Measurements from ENCODE around the gene RASA3. TPM values are rescaled to one million over a fixed set of nuclear protein-coding genes. Genes with fewer than 3 reads are reported as not detected.

The RASA3 gene
- total and polyA plus RNA-seq, 2 of the 4 experiments (the other 2 are of a cell fraction), result 21.0 to 31.4 TPM

DNA sequence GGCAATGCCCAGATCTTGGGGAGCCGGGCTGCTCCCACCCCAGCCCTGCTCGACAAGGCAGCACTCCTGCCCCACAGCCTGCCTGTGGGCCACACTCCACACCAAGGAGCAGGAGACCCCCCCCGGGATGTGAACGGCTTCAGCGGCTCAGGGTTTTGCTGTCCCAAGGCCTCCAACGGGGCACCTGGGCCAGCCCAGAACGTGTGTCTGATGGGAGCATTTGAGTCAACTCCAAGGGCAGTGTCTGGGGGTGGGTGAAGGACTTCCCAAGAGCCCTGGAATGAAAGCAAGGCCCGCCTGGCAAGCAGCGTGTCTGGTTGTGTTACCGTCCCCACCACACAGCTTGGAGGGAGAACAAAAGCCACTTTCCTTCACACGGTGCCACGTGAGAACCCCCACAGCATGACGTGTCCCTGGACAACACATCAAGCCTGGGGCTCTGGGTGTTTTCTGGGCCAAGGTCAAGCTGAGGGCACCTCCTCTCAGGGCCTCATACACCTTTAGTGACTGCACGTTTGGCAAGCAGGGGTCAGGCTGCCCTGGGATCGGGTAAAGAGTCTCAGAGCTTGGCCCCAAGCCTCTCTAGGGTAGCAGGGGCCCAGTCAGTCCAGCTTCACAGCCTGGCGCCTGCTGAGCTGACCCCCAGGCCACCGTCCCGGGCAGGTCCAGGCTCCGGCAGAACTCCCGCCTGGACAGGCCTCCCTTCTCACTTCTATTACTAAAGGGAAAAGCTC, 164.5 kb downstream of the RASA3 start:
- CTCF ChIA-PET, result no interaction called here
- Histone ChIP-seq H3K4me1 (ENCODE audit: control insufficient read depth, insufficient read depth, low read length) (peaks cover 2% of the 10 kb centered on the region), H2AK9ac (replicated peaks; ENCODE audit: low read depth, low read length, poor library complexity) (no peak overlapping the region), H3K4ac (ENCODE audit: low read depth, low read length) (no peak overlapping the region), H2BK20ac (ENCODE audit: low read depth, low read length) (no peak overlapping the region), H2AFZ (replicated peaks; ENCODE audit: low read length, poor library complexity) (no peak overlapping the region), H2AK5ac (ENCODE audit: low read depth, low read length) (no peak overlapping the region), H4K91ac (ENCODE audit: insufficient read depth, low read depth, low read length) (no peak overlapping the region), H2BK120ac (ENCODE audit: low read depth, low read length) (no peak overlapping the region), H4K8ac (ENCODE audit: low read depth in 2 of 2, low read length in 2 of 2) (no peak overlapping the region), H2BK15ac (ENCODE audit: low read depth, low read length) (no peak overlapping the region), H4K20me1 (ENCODE audit: insufficient read depth, low read length) (0 out of 2 replicates have a peak, but pooled peaks cover 3% of the 10 kb centered on the region), H3K27me3 (ENCODE audit: control insufficient read depth, insufficient read depth, low read length) (no peaks in the 10 kb centered on the region), H3K56ac (ENCODE audit: extremely low read depth, insufficient read depth, low read length) (no peak overlapping the region), H3K18ac (ENCODE audit: low read depth, low read length) (no peak overlapping the region), H3K14ac (replicated peaks; ENCODE audit: low read depth, low read length) (no peak overlapping the region), H3K9me3 (ENCODE audit: control insufficient read depth, insufficient read depth, low read length) (no peaks in the 10 kb centered on the region), H3K4me2 (ENCODE audit: low read depth, low read length) (no peak overlapping the region), H3K4me3 (ENCODE audit: insufficient read depth, low read depth, low read length) (no peak overlapping the region), H3K79me1 (ENCODE audit: low read depth in 1 of 2, low read length in 2 of 2) (peaks cover 7 to 42% of the 10 kb centered on the region in 2 experiments; a peak in 3 of 4 replicates), H3K9me1 (ENCODE audit: insufficient read depth, low read length) (peaks cover 4% of the 10 kb centered on the region; the same call in 1 of the 2 replicates), H3K27ac (ENCODE audit: insufficient read depth, low read length) (no peak overlapping the region), H4K5ac (ENCODE audit: low read depth, low read length) (no peak overlapping the region), H3K36me3 (ENCODE audit: control insufficient read depth, insufficient read depth, low read length) (peaks cover 34% of the 10 kb centered on the region), H3K23ac (ENCODE audit: low read depth, low read length) (no peak overlapping the region), H3K9ac (ENCODE audit: low read depth, low read length) (no peak overlapping the region), H2BK5ac (ENCODE audit: low read depth, low read length, poor library complexity, severe bottlenecking) (no peak overlapping the region)
- ATAC-seq (ENCODE audit: low read depth), result no peak
- dilution Hi-C loops (cut with HindIII; ENCODE audit: low sequenced_read_pairs, unreplicated experiment), result no loop called here
- no TSS peak for BruUV-seq (replicated peaks)
- TF ChIP-seq CHD1 (IDR thresholded peaks at IDR 0.05; ENCODE audit: low read depth, low read length) (no peak), MXI1 (IDR thresholded peaks at IDR 0.05; ENCODE audit: borderline replicate concordance, low read depth, low read length) (no peak), RAD21 (IDR thresholded peaks at IDR 0.05; ENCODE audit: low read length) (no peak), BHLHE40 (IDR thresholded peaks at IDR 0.05; ENCODE audit: low read depth, low read length) (no peak), POLR2A (IDR thresholded peaks at IDR 0.05; ENCODE audit: low read depth, low read length) (no peak), MAFK (IDR thresholded peaks at IDR 0.05; ENCODE audit: low read depth, low read length) (no peak), SMC3 (IDR thresholded peaks at IDR 0.05; ENCODE audit: low read depth, low read length) (no peak)
- TF ChIP-seq, protein P1, sequence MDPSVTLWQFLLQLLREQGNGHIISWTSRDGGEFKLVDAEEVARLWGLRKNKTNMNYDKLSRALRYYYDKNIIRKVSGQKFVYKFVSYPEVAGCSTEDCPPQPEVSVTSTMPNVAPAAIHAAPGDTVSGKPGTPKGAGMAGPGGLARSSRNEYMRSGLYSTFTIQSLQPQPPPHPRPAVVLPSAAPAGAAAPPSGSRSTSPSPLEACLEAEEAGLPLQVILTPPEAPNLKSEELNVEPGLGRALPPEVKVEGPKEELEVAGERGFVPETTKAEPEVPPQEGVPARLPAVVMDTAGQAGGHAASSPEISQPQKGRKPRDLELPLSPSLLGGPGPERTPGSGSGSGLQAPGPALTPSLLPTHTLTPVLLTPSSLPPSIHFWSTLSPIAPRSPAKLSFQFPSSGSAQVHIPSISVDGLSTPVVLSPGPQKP (IDR thresholded peaks at IDR 0.05; ENCODE audit: borderline replicate concordance, low read depth, low read length), result no peak
- intact Hi-C loops (cut with micrococcal nuclease), result no loop called here
- WGBS, 2 experiments (ENCODE audit: extremely low coverage in 2 of 2, insufficient read length in 1 of 2), result 83% methylated on average over 2 of the region's 20 CpGs; no CpG with 5 or more reads in 1 of the 2 experiments
- no peak for DNase-seq
- in situ Hi-C loops (cut with MboI; ENCODE audit: low sequenced_read_pairs), result no loop called here
- POLR2A ChIA-PET (ENCODE audit: unreplicated experiment), result no interaction called here

Measured in IMR-90 (cell line).